DND-41 (cell line): ENCODE results near the gene TSPAN6.

Experiments
- ATAC-seq: fragments of 200-7000 bp; cut with Tn5 transposase; 3 replicates; pipeline ENCODE4 v1.9.1; 2021; ENCODE audit warnings: low read depth; ENCODE audit not compliant: insufficient read depth
- DNase-seq: peaks from one replicate; pipeline ENCODE4 v3.0.0-alpha.2; 2020
- H2AFZ ChIP-seq: 2 replicates; pipeline ENCODE4 v1.6.0; 2012; ENCODE audit warnings: low read depth, low read length
- H3K27ac ChIP-seq: 2 replicates; pipeline ENCODE4 v1.5.1; 2012; ENCODE audit warnings: low read length, inconsistent platforms
- H3K27me3 ChIP-seq: fragments of 200-600 bp; sonication (generic); 2 replicates; pipeline ENCODE4 v1.6.0; 2012; ENCODE audit warnings: low read length, mild to moderate bottlenecking, inconsistent platforms; ENCODE audit not compliant: insufficient read depth, poor library complexity
- H3K36me3 ChIP-seq: 2 replicates; pipeline ENCODE4 v1.5.1; 2012; ENCODE audit warnings: low read length, inconsistent platforms; ENCODE audit not compliant: insufficient read depth
- H3K4me1 ChIP-seq: 2 replicates; pipeline ENCODE4 v1.5.1; 2012; ENCODE audit warnings: mild to moderate bottlenecking, low read length; ENCODE audit not compliant: insufficient read depth
- H3K4me2 ChIP-seq: 2 replicates; pipeline ENCODE4 v1.6.0; 2012; ENCODE audit warnings: mild to moderate bottlenecking, moderate library complexity, low read length, inconsistent platforms; ENCODE audit not compliant: insufficient read depth
- H3K4me3 ChIP-seq, 2 experiments: fragments of 200-600 bp in 1 of 2; shearing (Covaris generic) in 1 of 2; 2 replicates each; pipeline ENCODE4 v1.5.1; 2012 to 2016; ENCODE audit warnings: inconsistent platforms in 2 of 2, low read length in 2 of 2, mild to moderate bottlenecking in 2 of 2, low read depth in 1 of 2, moderate library complexity in 1 of 2
- H3K79me2 ChIP-seq: 2 replicates; pipeline ENCODE4 v1.6.0; 2012; ENCODE audit warnings: low read length, inconsistent platforms; ENCODE audit not compliant: insufficient read depth
- H3K9ac ChIP-seq: 2 replicates; pipeline ENCODE4 v1.6.0; 2012; ENCODE audit warnings: low read depth, mild to moderate bottlenecking, inconsistent platforms, low read length, moderate library complexity
- H3K9me3 ChIP-seq: 2 replicates; pipeline ENCODE4 v1.5.1; 2012; ENCODE audit warnings: low read length, moderate library complexity, mild to moderate bottlenecking, inconsistent platforms; ENCODE audit not compliant: insufficient read depth, severe bottlenecking
- H4K20me1 ChIP-seq: 2 replicates; pipeline ENCODE4 v1.6.0; 2012; ENCODE audit warnings: low read length; ENCODE audit not compliant: insufficient read depth
- EZH2 ChIP-seq: IDR thresholded peaks from 3 replicates; pipeline ENCODE4 v1.6.1; 2012; ENCODE audit warnings: borderline replicate concordance, low read depth, mild to moderate bottlenecking, moderate library complexity, low read length, inconsistent platforms; ENCODE audit not compliant: severe bottlenecking
- TF ChIP-seq, protein P1 (sequence below): IDR thresholded peaks from 2 replicates; pipeline ENCODE4 v1.5.1; 2012; ENCODE audit warnings: borderline replicate concordance, low read length, moderate library complexity, mild to moderate bottlenecking; ENCODE audit not compliant: poor library complexity, severe bottlenecking; ENCODE audit errors: extremely low read depth

The TSPAN6 gene

DNA sequence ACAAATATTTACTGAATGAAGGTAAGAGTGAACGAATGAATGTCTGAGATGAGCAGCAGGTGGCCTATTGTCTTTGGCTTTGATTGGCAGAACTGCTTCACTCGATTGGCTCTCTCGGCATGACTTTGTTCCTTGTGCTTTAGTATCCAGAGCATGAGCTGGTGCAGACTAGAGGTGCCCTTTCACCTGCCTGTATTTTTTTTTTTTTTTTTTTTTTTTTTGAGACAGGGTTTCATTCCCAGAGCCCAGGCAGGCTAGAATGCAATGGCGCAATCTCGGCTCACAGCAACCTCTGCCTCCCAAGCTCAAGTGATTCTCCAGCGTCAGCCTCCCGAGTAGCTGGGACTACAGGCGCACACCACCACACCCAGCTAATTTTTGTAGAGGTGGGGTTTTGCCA, 46.3 kb upstream of the TSPAN6 start:
- ATAC-seq = no peak
- H3K4me1 ChIP-seq = no peaks in the 10 kb centered on the region
- H3K27me3 ChIP-seq = no peaks in the 10 kb centered on the region
- H2AFZ ChIP-seq = no peak overlapping the region
- H4K20me1 ChIP-seq = no peaks in the 10 kb centered on the region
- H3K9me3 ChIP-seq = no peaks in the 10 kb centered on the region
- TF ChIP-seq, protein P1, sequence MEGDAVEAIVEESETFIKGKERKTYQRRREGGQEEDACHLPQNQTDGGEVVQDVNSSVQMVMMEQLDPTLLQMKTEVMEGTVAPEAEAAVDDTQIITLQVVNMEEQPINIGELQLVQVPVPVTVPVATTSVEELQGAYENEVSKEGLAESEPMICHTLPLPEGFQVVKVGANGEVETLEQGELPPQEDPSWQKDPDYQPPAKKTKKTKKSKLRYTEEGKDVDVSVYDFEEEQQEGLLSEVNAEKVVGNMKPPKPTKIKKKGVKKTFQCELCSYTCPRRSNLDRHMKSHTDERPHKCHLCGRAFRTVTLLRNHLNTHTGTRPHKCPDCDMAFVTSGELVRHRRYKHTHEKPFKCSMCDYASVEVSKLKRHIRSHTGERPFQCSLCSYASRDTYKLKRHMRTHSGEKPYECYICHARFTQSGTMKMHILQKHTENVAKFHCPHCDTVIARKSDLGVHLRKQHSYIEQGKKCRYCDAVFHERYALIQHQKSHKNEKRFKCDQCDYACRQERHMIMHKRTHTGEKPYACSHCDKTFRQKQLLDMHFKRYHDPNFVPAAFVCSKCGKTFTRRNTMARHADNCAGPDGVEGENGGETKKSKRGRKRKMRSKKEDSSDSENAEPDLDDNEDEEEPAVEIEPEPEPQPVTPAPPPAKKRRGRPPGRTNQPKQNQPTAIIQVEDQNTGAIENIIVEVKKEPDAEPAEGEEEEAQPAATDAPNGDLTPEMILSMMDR = no peak
- no peak for TF ChIP-seq EZH2
- H3K4me2 ChIP-seq = no peak overlapping the region
- no peaks in the 10 kb centered on the region for H3K36me3 ChIP-seq
- DNase-seq = no peak
- no peak overlapping the region for H3K9ac ChIP-seq
- H3K4me3 ChIP-seq = no peak overlapping the region
- H3K27ac ChIP-seq = no peak overlapping the region
- no peaks in the 10 kb centered on the region for H3K79me2 ChIP-seq

DNA sequence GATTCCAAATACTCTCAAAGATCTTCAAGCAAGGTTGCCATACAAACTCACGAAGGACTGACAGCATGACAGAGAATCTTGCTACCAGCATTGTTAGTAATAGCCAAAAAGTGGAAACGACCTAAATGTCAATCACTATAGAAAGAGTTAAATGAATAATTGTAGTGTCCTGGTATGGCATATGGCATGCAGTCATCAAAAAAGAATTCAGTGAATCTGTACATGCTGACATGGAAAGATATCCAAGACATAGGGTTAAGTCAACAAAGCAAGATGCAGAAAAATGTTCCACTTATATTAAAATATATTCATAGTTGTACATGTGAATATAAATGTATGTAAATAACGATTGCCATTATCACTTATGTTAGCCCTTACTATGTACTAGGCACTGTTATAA, 45.0 kb upstream of the TSPAN6 start:
- Histone ChIP-seq H3K36me3 (no peaks in the 10 kb centered on the region), H3K27ac (no peak overlapping the region), H3K27me3 (no peaks in the 10 kb centered on the region)

DNA sequence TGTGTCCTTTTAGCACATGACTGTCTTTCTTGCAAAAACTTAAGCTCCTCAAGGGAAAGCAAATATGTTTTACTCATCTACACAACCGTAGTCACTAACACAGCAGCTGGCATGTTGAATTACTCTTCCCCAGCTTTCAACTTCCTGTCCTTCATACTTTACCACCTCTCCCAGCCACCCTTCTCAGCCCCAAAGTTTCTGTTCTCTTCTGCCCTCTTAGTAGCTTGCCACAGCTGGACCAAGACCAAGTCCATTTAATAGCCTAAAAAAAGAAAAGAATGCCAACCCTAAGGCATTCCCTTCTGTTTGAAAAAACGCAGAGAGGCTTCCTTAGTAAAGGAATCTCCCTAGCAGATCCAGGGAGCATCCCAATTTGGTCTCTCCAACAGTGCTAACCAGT, 44.1 kb upstream of the TSPAN6 start:
- no peak for TF ChIP-seq EZH2
- TF ChIP-seq, protein P1 = no peak
- ATAC-seq = no peak
- no peaks in the 10 kb centered on the region for H4K20me1 ChIP-seq
- H2AFZ ChIP-seq = no peak overlapping the region
- H3K9me3 ChIP-seq = no peaks in the 10 kb centered on the region
- H3K79me2 ChIP-seq = no peaks in the 10 kb centered on the region
- H3K4me3 ChIP-seq = no peak overlapping the region
- no peaks in the 10 kb centered on the region for H3K36me3 ChIP-seq
- H3K9ac ChIP-seq = no peak overlapping the region
- no peaks in the 10 kb centered on the region for H3K4me1 ChIP-seq
- no peak overlapping the region for H3K27ac ChIP-seq
- no peak overlapping the region for H3K4me2 ChIP-seq
- H3K27me3 ChIP-seq = no peaks in the 10 kb centered on the region
- no peak for DNase-seq

More for the DNA sequence above, 45.0 kb upstream of the TSPAN6 start:
- DNase-seq (no peak), ATAC-seq (no peak)
- no peaks in the 10 kb centered on the region for H4K20me1 ChIP-seq
- TF ChIP-seq EZH2 = no peak
- TF ChIP-seq, protein P1 = no peak
- H2AFZ ChIP-seq = no peak overlapping the region
- no peaks in the 10 kb centered on the region for H3K79me2 ChIP-seq
- H3K4me2 ChIP-seq = no peak overlapping the region
- H3K9me3 ChIP-seq = no peaks in the 10 kb centered on the region
- no peak overlapping the region for H3K9ac ChIP-seq
- no peak overlapping the region for H3K4me3 ChIP-seq
- no peaks in the 10 kb centered on the region for H3K4me1 ChIP-seq

DNA sequence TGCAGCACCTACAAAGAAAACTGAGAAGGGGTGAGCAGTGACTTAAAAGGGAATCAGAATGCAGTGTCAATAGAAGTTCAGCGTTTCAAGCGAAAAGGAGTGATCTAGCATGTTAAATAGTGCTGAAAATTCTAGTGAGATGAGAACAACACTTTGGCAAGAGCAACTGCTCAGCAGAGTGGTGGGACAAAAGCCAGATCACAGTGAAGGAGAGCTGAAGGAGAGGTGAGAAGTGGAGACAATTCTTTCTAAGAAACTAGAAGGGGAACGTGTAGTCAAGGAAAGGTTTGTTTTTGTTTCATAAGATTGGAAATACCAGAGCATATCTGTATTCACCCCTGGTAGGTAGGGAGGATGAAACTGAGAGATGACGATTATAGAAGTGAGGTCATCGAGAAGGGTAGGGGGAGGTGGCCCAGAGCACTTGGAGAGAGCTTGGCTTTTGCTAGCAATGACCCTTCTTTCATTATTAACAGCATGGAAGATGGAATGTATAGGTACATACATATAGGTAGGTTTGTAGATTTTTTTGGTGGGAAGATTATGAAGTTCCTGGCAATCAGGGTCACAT, 41.1 kb upstream of the TSPAN6 start:
- no peaks in the 10 kb centered on the region for H3K36me3 ChIP-seq
- H3K27me3 ChIP-seq = no peaks in the 10 kb centered on the region
- TF ChIP-seq, protein P1 = no peak
- no peak for TF ChIP-seq EZH2
- no peak overlapping the region for H3K27ac ChIP-seq
- no peaks in the 10 kb centered on the region for H3K9me3 ChIP-seq
- H4K20me1 ChIP-seq = no peaks in the 10 kb centered on the region
- no peak overlapping the region for H3K9ac ChIP-seq
- DNase-seq (no peak), ATAC-seq (no peak)
- no peak overlapping the region for H3K4me2 ChIP-seq
- H3K4me3 ChIP-seq = no peak overlapping the region
- H3K4me1 ChIP-seq = no peaks in the 10 kb centered on the region
- no peaks in the 10 kb centered on the region for H3K79me2 ChIP-seq
- no peak overlapping the region for H2AFZ ChIP-seq
